ENCODE results near the gene PSEN2. TPM values are rescaled to one million over a fixed set of nuclear protein-coding genes. Genes with fewer than 3 reads are reported as not detected.

PSEN2 gene
- total RNA-seq, 1 experiment from 2014 or later: 37.5 TPM

DNA sequence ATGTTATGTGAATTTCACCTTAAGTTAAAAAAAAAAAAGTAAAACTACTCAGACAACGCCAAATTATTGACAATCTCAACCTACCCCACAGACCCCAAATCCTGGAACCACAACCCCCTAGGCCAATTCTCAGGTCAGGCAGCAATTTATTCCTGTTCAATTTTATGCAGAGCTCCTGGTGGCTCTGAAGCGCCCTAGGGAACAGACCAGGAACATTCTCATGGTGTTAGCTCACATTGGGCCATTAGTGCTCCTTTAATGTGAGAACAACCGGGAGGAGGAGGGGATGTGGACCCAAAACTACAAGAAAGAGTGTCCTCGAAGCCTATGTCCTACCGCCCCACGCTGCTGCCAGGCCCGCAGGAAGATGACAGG lies 403 bp upstream of the PSEN2 start:
- H3K9me3 Mint-ChIP-seq (ENCODE audit: unreplicated experiment): peaks cover 7% of the 10 kb centered on the region
- peaks cover 6% of the 10 kb centered on the region for H3K4me1 ChIP-seq
- peak overlapping the region; percentile 60 for H3K4me3 ChIP-seq (ENCODE audit: low read depth, low read length)
- no TSS peak for BruUV-seq (replicated peaks)
- no peaks in the 10 kb centered on the region for H3K27me3 ChIP-seq (replicated peaks; ENCODE audit: control insufficient read depth, insufficient read depth, low read length)
- CTCF ChIA-PET: interaction anchor here (0.6 kb wide), 1 partner anchor 282 kb away, joined by 3 read pairs; no protein-coding TSS in a partner anchor
- TF ChIP-seq, protein P1, sequence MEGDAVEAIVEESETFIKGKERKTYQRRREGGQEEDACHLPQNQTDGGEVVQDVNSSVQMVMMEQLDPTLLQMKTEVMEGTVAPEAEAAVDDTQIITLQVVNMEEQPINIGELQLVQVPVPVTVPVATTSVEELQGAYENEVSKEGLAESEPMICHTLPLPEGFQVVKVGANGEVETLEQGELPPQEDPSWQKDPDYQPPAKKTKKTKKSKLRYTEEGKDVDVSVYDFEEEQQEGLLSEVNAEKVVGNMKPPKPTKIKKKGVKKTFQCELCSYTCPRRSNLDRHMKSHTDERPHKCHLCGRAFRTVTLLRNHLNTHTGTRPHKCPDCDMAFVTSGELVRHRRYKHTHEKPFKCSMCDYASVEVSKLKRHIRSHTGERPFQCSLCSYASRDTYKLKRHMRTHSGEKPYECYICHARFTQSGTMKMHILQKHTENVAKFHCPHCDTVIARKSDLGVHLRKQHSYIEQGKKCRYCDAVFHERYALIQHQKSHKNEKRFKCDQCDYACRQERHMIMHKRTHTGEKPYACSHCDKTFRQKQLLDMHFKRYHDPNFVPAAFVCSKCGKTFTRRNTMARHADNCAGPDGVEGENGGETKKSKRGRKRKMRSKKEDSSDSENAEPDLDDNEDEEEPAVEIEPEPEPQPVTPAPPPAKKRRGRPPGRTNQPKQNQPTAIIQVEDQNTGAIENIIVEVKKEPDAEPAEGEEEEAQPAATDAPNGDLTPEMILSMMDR (IDR thresholded peaks at IDR 0.05; ENCODE audit: insufficient read depth in 1 of 2, low read depth in 1 of 2, low read length in 1 of 2, severe bottlenecking in 1 of 2, unreplicated experiment in 1 of 2): no peak
- H3K27me3 Mint-ChIP-seq (ENCODE audit: insufficient read depth, unreplicated experiment): no peaks in the 10 kb centered on the region
- H3K4me3 Mint-ChIP-seq (ENCODE audit: unreplicated experiment): peak overlapping the region; percentile 87
- H3K9me3 ChIP-seq: no peaks in the 10 kb centered on the region
- DNase-seq: no peak
- H3K36me3 ChIP-seq (ENCODE audit: control insufficient read depth, insufficient read depth, low read length): no peaks in the 10 kb centered on the region
- H3K36me3 Mint-ChIP-seq (ENCODE audit: insufficient read depth, unreplicated experiment): peaks cover 9% of the 10 kb centered on the region
- intact Hi-C loops (cut with micrococcal nuclease; ENCODE audit: unreplicated experiment): loop anchor here (5.0 kb wide), 1 partner anchor 72 kb away; the partner anchor contains the start of gene COQ8A
- H3K4me1 Mint-ChIP-seq (ENCODE audit: low read depth, unreplicated experiment): peaks cover 7% of the 10 kb centered on the region
- POLR2A ChIA-PET: no interaction called here
- peak overlapping the region; percentile 88 for H3K27ac Mint-ChIP-seq (ENCODE audit: unreplicated experiment)

DNA sequence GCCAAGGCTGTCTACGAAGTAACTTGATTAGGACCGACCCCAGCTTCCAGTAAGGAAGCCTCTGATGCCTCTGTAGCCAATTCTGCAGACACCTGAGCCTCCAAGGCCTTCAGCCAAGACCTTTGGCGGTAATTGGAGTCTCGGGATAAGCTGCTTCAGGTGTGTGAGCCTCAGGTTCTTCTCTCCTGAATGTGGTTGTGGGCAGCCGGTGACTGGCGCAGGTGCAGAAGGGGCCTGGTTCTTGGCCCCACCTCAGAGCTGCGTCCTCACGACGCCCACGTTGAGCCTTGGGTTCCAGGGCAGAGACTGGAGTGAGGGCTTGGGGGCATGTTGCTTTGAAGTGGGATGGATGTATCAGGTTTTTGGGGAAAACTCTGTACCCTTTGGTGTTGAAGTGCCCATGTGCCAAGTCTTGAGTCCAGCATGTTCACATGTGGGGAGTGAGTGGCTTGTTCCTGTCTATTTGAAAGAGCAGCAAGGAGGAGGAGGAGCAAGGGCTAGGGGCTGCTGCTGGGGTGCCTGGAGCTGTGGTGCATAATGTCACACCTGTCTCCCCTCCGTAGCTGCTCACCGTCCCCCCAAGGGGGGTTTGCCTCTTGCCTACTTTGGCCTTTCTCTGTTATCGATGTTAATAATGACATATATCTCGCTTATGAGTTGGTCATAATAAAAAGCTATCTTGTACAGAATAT lies 1.4 kb downstream of the PSEN2 start:
- Mint-ChIP-seq H3K27ac (ENCODE audit: unreplicated experiment) (peak overlapping the region; percentile 64), H3K4me3 (ENCODE audit: unreplicated experiment) (peak overlapping the region; percentile 87), H3K4me1 (ENCODE audit: low read depth, unreplicated experiment) (peaks cover 7% of the 10 kb centered on the region), H3K9me3 (ENCODE audit: unreplicated experiment) (peaks cover under 1% of the 10 kb centered on the region), H3K27me3 (ENCODE audit: insufficient read depth, unreplicated experiment) (no peaks in the 10 kb centered on the region), H3K36me3 (ENCODE audit: insufficient read depth, unreplicated experiment) (peaks cover 12% of the 10 kb centered on the region)
- H3K4me3 ChIP-seq (ENCODE audit: low read depth, low read length): peak overlapping the region; percentile 60
- TF ChIP-seq, protein P1 (IDR thresholded peaks at IDR 0.05; ENCODE audit: insufficient read depth in 1 of 2, low read depth in 1 of 2, low read length in 1 of 2, severe bottlenecking in 1 of 2, unreplicated experiment in 1 of 2): no peak
- CTCF ChIA-PET: no interaction called here
- H3K4me1 ChIP-seq: no peaks in the 10 kb centered on the region; the same call in 1 of the 2 replicates
- BruUV-seq (replicated peaks): no TSS peak
- POLR2A ChIA-PET: no interaction called here
- no peaks in the 10 kb centered on the region for H3K9me3 ChIP-seq
- peak in 1 of 2 experiments; percentile 12 for DNase-seq
- intact Hi-C loops (cut with micrococcal nuclease; ENCODE audit: unreplicated experiment): loop anchor here (5.0 kb wide), 1 partner anchor 71 kb away; the partner anchor contains the start of gene COQ8A
- H3K36me3 ChIP-seq (ENCODE audit: control insufficient read depth, insufficient read depth, low read length): no peaks in the 10 kb centered on the region
- H3K27me3 ChIP-seq (replicated peaks; ENCODE audit: control insufficient read depth, insufficient read depth, low read length): no peaks in the 10 kb centered on the region

DNA sequence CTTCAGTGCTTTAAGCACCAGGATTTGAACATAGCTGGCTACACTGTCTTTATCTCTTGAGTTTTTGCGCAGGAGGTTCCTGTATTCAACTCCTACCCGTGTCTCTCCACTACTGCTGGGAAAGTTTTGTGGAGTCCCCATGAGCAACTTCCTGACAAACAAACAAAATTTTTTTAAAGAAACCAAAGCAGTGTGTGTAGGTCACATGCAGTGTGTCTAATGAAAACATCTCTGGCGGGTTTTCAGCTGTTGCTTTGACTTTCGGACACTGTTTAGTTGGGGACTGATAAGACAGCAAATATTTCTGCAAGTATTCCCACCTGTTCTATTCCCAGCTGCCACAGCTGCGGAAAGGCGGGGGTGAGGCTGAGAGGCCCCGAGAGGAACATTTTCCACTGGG lies 2.0 kb downstream of the PSEN2 start:
- Mint-ChIP-seq H3K4me3 (ENCODE audit: unreplicated experiment) (peak overlapping the region; percentile 87), H3K27ac (ENCODE audit: unreplicated experiment) (no peak overlapping the region), H3K4me1 (ENCODE audit: low read depth, unreplicated experiment) (peaks cover 7% of the 10 kb centered on the region), H3K27me3 (ENCODE audit: insufficient read depth, unreplicated experiment) (no peaks in the 10 kb centered on the region), H3K9me3 (ENCODE audit: unreplicated experiment) (no peaks in the 10 kb centered on the region), H3K36me3 (ENCODE audit: insufficient read depth, unreplicated experiment) (peaks cover 13% of the 10 kb centered on the region)
- Histone ChIP-seq H3K4me1 (no peaks in the 10 kb centered on the region), H3K27me3 (replicated peaks; ENCODE audit: control insufficient read depth, insufficient read depth, low read length) (no peaks in the 10 kb centered on the region), H3K36me3 (ENCODE audit: control insufficient read depth, insufficient read depth, low read length) (no peaks in the 10 kb centered on the region), H3K4me3 (ENCODE audit: low read depth, low read length) (no peak overlapping the region), H3K9me3 (no peaks in the 10 kb centered on the region)
- CTCF ChIA-PET: no interaction called here
- TF ChIP-seq, protein P1 (IDR thresholded peaks at IDR 0.05; ENCODE audit: insufficient read depth in 1 of 2, low read depth in 1 of 2, low read length in 1 of 2, severe bottlenecking in 1 of 2, unreplicated experiment in 1 of 2): no peak
- POLR2A ChIA-PET: no interaction called here
- intact Hi-C loops (cut with micrococcal nuclease; ENCODE audit: unreplicated experiment): loop anchor here (5.0 kb wide), 1 partner anchor 70 kb away; the partner anchor contains the start of gene COQ8A
- peak in 1 of 2 experiments; percentile 29 for DNase-seq
- BruUV-seq (replicated peaks): no TSS peak

All from Caco-2 (cell line).